Activated naive CD8-positive, alpha-beta T cell treated with anti-CD3 and anti-CD28 coated beads, Interleukin-2, amount 50 U/mL, for 24 hours (primary cell): ENCODE data around the gene PCNT.

Source experiments
- ATAC-seq: fragments of 150-1000 bp; cut with Tn5 transposase; one replicate; pipeline ENCODE4 v1.10.0; 2021
- DNase-seq: peaks from one replicate; pipeline ENCODE4 v3.0.0; 2021
- H3K27ac Mint-ChIP-seq: one replicate; pipeline ENCODE4 v1.8.0; 2021; ENCODE audit warnings: mild to moderate bottlenecking, mixed read lengths
- H3K27me3 Mint-ChIP-seq: one replicate; pipeline ENCODE4 v1.8.0; 2021; ENCODE audit warnings: mixed read lengths
- H3K36me3 Mint-ChIP-seq: one replicate; pipeline ENCODE4 v1.8.0; 2021; ENCODE audit warnings: low read depth, mixed read lengths
- H3K4me1 Mint-ChIP-seq: one replicate; pipeline ENCODE4 v1.8.0; 2021; ENCODE audit warnings: mixed read lengths
- H3K4me3 Mint-ChIP-seq: one replicate; pipeline ENCODE4 v1.8.0; 2021; ENCODE audit warnings: mild to moderate bottlenecking, moderate library complexity, mixed read lengths
- H3K9me3 Mint-ChIP-seq: one replicate; pipeline ENCODE4 v1.8.0; 2021; ENCODE audit warnings: mixed read lengths

Gene PCNT

DNA sequence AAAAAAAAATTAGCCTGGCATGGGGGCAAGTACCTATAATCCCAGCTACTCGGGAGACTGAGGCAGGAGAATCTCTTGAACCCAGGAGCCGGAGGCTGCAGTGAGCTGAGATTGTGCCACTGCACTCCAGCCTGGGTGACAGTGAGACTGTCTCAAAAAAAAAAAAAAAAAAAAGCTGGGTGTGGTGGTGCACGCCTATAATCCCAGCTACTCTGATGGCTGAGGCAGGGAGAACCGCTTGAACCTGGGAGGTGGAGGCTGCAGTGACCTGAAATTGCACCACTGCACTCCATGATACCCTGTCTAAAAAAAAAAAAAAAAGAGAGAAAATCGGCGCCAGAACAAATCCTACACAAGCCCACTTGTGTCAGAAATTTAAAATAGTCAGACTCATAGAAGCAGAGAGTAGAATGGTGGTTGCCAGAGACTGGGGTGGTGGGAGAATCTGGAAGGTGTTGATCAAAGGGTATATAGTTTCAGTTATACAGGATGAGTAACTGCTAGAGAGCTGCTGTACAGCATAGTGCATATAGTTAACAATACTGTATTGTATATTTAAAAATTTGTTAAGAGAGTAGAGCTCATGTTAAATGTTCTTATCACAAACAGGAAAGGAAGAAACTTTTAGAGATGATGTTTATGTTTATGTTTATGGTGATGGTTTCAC, 144.3 kb downstream of the PCNT start:
- peaks cover 18% of the 10 kb centered on the region for H3K36me3 Mint-ChIP-seq
- ATAC-seq (peak; percentile 86), DNase-seq (no peak)
- no peak overlapping the region for H3K4me3 Mint-ChIP-seq
- peak overlapping the region; percentile 12 for H3K27ac Mint-ChIP-seq
- no peaks in the 10 kb centered on the region for H3K9me3 Mint-ChIP-seq
- no peaks in the 10 kb centered on the region for H3K27me3 Mint-ChIP-seq
- H3K4me1 Mint-ChIP-seq, result peaks cover 40% of the 10 kb centered on the region

GRCh38 chr21:46469275-46469674, 145.3 kb downstream of the PCNT start:
- Mint-ChIP-seq H3K27ac (no peak overlapping the region), H3K36me3 (peaks cover 19% of the 10 kb centered on the region)

DNA sequence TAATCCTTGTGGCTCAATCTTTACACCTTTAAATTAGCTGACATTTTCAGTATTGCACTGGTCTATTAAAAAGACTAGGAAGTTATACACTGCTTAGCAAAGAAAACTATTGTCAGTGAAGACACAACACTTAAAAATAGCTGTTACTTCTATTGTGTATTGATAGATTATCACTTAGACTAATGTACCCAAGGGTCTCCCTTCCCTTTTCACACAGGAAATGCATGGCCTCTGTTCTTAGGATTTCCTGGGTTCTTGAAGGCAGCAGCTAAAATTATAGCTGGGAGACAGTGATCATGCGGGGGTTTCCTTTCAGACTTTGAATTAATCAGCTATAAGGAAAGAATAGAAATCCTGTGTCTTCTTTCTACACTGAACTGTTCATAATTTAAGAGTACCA, 147.6 kb downstream of the PCNT start:
- Mint-ChIP-seq H3K27ac (no peak overlapping the region), H3K36me3 (peaks cover 18% of the 10 kb centered on the region), H3K4me3 (no peak overlapping the region), H3K9me3 (no peaks in the 10 kb centered on the region), H3K27me3 (no peaks in the 10 kb centered on the region), H3K4me1 (peaks cover 46% of the 10 kb centered on the region)
- ATAC-seq (no peak), DNase-seq (no peak)

More at GRCh38 chr21:46469275-46469674, 145.3 kb downstream of the PCNT start:
- peaks cover 45% of the 10 kb centered on the region for H3K4me1 Mint-ChIP-seq
- H3K4me3 Mint-ChIP-seq, result no peak overlapping the region
- DNase-seq (no peak), ATAC-seq (no peak)
- H3K27me3 Mint-ChIP-seq, result no peaks in the 10 kb centered on the region
- no peaks in the 10 kb centered on the region for H3K9me3 Mint-ChIP-seq

GRCh38 chr21:46472246-46472645, 148.3 kb downstream of the PCNT start:
- Mint-ChIP-seq H3K4me3 (no peak overlapping the region), H3K36me3 (peaks cover 20% of the 10 kb centered on the region), H3K27ac (peak overlapping the region; percentile 18), H3K4me1 (peaks cover 44% of the 10 kb centered on the region), H3K9me3 (no peaks in the 10 kb centered on the region), H3K27me3 (no peaks in the 10 kb centered on the region)
- ATAC-seq, result no peak
- DNase-seq, result no peak

- Mint-ChIP-seq H3K4me3 (no peak overlapping the region), H3K27me3 (no peaks in the 10 kb centered on the region), H3K36me3 (peaks cover 18% of the 10 kb centered on the region), H3K4me1 (peaks cover 30% of the 10 kb centered on the region), H3K27ac (peak overlapping the region; percentile 33), H3K9me3 (no peaks in the 10 kb centered on the region)
- DNase-seq (no peak), ATAC-seq (peak; percentile 65)
Measured at GRCh38 chr21:46474382-46474781, 150.4 kb downstream of the PCNT start.

GRCh38 chr21:46475296-46475695, 151.3 kb downstream of the PCNT start:
- ATAC-seq (no peak), DNase-seq (no peak)
- Mint-ChIP-seq H3K9me3 (no peaks in the 10 kb centered on the region), H3K27me3 (no peaks in the 10 kb centered on the region), H3K36me3 (peaks cover 15% of the 10 kb centered on the region), H3K4me1 (peaks cover 33% of the 10 kb centered on the region), H3K27ac (no peak overlapping the region), H3K4me3 (no peak overlapping the region)

- no peak for ATAC-seq
- Mint-ChIP-seq H3K4me3 (no peak overlapping the region), H3K27me3 (no peaks in the 10 kb centered on the region), H3K36me3 (peaks cover 13% of the 10 kb centered on the region), H3K4me1 (peaks cover 19% of the 10 kb centered on the region), H3K9me3 (no peaks in the 10 kb centered on the region), H3K27ac (no peak overlapping the region)
- no peak for DNase-seq
Measured at GRCh38 chr21:46477765-46478164, 153.8 kb downstream of the PCNT start.

DNA sequence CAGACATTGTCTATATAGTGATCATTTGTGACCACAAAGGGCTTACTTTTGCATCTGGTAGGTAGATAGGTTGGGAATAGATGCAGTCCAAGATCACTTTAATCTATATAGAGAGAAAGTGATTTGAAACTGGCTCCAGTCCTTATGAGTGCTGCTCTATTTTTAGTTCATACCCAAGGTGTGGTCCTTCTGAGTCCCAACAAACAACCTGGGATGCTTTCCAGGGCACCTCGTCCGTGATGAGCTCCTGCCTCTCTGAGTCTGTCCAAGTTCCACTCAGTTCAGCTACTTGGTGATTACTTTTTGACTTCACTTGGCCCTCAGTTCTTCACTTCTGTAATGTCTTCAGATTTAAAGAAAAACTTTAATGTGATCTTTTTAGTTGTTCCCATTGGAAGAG, 155.0 kb downstream of the PCNT start:
- Mint-ChIP-seq H3K27ac (no peak overlapping the region), H3K36me3 (peaks cover 13% of the 10 kb centered on the region), H3K4me3 (no peak overlapping the region), H3K9me3 (no peaks in the 10 kb centered on the region), H3K4me1 (peaks cover 26% of the 10 kb centered on the region), H3K27me3 (no peaks in the 10 kb centered on the region)
- DNase-seq (no peak), ATAC-seq (no peak)

DNA sequence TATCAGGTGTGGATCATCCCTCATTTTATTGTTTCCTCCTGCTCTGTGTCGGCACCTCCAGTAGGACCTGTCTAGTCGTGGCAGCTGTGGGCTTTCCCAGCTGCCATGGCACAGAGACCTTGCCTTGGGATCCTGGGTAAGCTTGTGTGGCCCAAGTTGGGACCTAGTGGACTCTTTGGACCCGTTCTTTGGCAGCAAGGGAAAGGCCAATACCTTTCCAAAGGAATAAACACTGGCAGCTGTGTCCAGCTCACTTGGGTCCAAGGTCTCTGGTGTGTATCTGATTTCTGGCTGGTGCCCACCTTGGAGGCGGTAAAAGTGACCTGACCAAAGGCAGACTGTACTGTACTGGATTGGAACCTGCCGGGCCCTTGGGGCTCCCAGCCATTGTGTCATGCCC, 156.5 kb downstream of the PCNT start:
- no peak for DNase-seq
- no peak overlapping the region for H3K27ac Mint-ChIP-seq
- H3K9me3 Mint-ChIP-seq, result no peaks in the 10 kb centered on the region
- no peak overlapping the region for H3K4me3 Mint-ChIP-seq
- H3K4me1 Mint-ChIP-seq, result peaks cover 15% of the 10 kb centered on the region
- no peaks in the 10 kb centered on the region for H3K27me3 Mint-ChIP-seq
- peaks cover 11% of the 10 kb centered on the region for H3K36me3 Mint-ChIP-seq
- no peak for ATAC-seq

- Mint-ChIP-seq H3K9me3 (no peaks in the 10 kb centered on the region), H3K27ac (no peak overlapping the region), H3K4me3 (no peak overlapping the region), H3K4me1 (peaks cover 15% of the 10 kb centered on the region), H3K27me3 (no peaks in the 10 kb centered on the region), H3K36me3 (peaks cover 10% of the 10 kb centered on the region)
- DNase-seq, result no peak
- ATAC-seq, result no peak
Measured at GRCh38 chr21:46482225-46482845, 158.4 kb downstream of the PCNT start.

DNA sequence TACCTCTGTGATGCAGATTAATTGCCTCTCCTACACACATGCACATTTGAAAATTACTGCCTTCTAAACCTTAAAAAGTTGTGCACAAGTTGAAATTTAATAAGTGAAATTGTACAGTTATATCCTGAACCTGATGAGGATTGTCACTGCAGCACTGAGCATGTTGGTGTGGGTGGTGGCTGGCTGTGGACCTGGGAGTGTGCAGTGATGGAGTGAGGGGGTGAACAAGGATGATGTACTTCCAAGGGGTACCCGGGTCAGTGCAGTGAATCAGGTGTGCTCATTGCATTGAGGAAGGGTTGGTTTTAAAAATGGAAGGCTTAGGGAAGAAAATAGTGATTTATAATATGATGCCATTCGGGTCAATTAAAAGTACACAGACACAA, 158.9 kb downstream of the PCNT start:
- Mint-ChIP-seq H3K4me3 (no peak overlapping the region), H3K27me3 (no peaks in the 10 kb centered on the region), H3K4me1 (peaks cover 15% of the 10 kb centered on the region), H3K27ac (no peak overlapping the region), H3K36me3 (peaks cover 10% of the 10 kb centered on the region), H3K9me3 (no peaks in the 10 kb centered on the region)
- no peak for ATAC-seq
- no peak for DNase-seq

DNA sequence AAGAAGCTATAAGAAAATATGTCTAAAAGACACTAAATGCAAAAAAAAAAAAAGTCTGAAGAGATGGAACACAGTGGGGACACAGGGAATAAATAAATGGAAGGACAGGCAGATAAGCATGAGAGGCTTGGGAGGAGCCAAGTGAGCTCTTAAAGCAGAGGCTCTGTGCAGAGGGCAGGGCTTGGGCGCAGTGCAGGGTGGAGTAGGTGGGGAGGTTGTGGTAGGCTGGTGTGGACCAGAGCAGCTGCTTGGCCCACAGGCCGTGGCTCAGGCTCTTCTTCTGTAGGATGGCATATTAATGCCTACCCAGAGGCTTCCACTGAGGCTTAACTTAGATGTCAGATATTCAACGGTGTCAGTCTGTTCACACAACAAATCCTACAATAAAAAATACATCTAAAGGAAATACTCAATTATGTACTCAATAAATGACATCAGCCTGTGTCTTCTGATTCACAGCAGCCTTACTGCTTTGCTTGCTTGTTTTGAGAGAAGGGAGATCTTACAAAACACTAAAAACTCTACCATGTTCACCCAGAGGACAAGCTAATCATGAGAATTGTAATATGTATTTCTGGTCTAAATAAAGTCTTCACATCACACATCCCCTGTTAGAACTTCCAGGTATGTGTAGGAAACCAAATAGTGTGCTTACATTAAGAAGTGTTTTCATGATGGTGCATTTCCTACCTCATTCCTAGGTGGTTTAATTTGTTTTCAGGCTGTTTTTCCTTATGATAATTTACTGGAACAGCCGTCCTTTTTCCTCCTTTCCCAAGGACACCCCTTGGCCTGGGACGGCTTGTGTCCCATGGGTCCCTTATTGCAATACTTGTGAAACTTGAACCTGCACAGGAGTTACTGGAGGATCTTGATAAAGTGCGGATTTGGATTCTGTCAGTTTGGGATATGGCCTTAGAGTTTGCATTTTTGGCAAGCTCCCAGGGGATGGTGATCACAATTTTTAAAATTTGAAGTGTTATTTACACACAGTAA, 159.6 kb downstream of the PCNT start:
- H3K27ac Mint-ChIP-seq, result no peak overlapping the region
- no peak overlapping the region for H3K4me3 Mint-ChIP-seq
- no peaks in the 10 kb centered on the region for H3K9me3 Mint-ChIP-seq
- no peak for ATAC-seq
- no peaks in the 10 kb centered on the region for H3K27me3 Mint-ChIP-seq
- peaks cover 15% of the 10 kb centered on the region for H3K4me1 Mint-ChIP-seq
- DNase-seq, result no peak
- peaks cover 10% of the 10 kb centered on the region for H3K36me3 Mint-ChIP-seq

- Mint-ChIP-seq H3K36me3 (peaks cover 17% of the 10 kb centered on the region), H3K4me3 (no peak overlapping the region), H3K27me3 (no peaks in the 10 kb centered on the region), H3K27ac (no peak overlapping the region), H3K4me1 (peaks cover 12% of the 10 kb centered on the region), H3K9me3 (no peaks in the 10 kb centered on the region)
- DNase-seq, result no peak
- ATAC-seq, result no peak
Measured at GRCh38 chr21:46486481-46487126, 162.6 kb downstream of the PCNT start.

GRCh38 chr21:46489162-46489663, 165.3 kb downstream of the PCNT start:
- no peaks in the 10 kb centered on the region for H3K9me3 Mint-ChIP-seq
- no peaks in the 10 kb centered on the region for H3K27me3 Mint-ChIP-seq
- H3K27ac Mint-ChIP-seq, result no peak overlapping the region
- DNase-seq (no peak), ATAC-seq (no peak)
- H3K36me3 Mint-ChIP-seq, result peaks cover 42% of the 10 kb centered on the region
- H3K4me3 Mint-ChIP-seq, result no peak overlapping the region
- no peaks in the 10 kb centered on the region for H3K4me1 Mint-ChIP-seq
